ACC112 (cell line): ENCODE data around the gene CRACR2B.

ENCODE experiments used
- H2AFZ ChIP-seq: fragments of 200-600 bp; sonication (generic); one replicate; pipeline ENCODE4 v1.6.0; 2017; ENCODE audit warnings: antibody characterized with exemption, low read length; ENCODE audit not compliant: unreplicated experiment
- H3K27ac ChIP-seq: fragments of 200-600 bp; sonication (generic); 2 replicates; pipeline ENCODE4 v1.5.1; 2014; ENCODE audit warnings: low read depth, mild to moderate bottlenecking, antibody characterized with exemption, low read length, moderate library complexity
- H3K27me3 ChIP-seq: fragments of 200-600 bp; sonication (generic); 2 replicates; pipeline ENCODE4 v1.6.1; 2014; ENCODE audit warnings: mild to moderate bottlenecking, antibody characterized with exemption, low read length, moderate library complexity, mixed read lengths; ENCODE audit not compliant: insufficient read depth
- H3K36me3 ChIP-seq: fragments of 200-600 bp; sonication (generic); 2 replicates; pipeline ENCODE4 v1.6.1; 2016; ENCODE audit warnings: mild to moderate bottlenecking, antibody characterized with exemption, low read length, moderate library complexity, mixed read lengths; ENCODE audit not compliant: insufficient read depth
- H3K4me1 ChIP-seq: fragments of 200-600 bp; sonication (generic); one replicate; pipeline ENCODE4 v1.6.1; 2016; ENCODE audit warnings: low read length, mixed read lengths; ENCODE audit not compliant: insufficient read depth, unreplicated experiment, control insufficient read depth
- H3K4me3 ChIP-seq: fragments of 200-600 bp; sonication (generic); 2 replicates; pipeline ENCODE4 v1.5.1; 2014; ENCODE audit warnings: mild to moderate bottlenecking, low read depth, low read length
- H3K79me2 ChIP-seq: fragments of 200-600 bp; sonication (generic); one replicate; pipeline ENCODE4 v1.6.0; 2016; ENCODE audit warnings: low read length; ENCODE audit not compliant: control insufficient read depth, unreplicated experiment, insufficient read depth

The CRACR2B gene

DNA sequence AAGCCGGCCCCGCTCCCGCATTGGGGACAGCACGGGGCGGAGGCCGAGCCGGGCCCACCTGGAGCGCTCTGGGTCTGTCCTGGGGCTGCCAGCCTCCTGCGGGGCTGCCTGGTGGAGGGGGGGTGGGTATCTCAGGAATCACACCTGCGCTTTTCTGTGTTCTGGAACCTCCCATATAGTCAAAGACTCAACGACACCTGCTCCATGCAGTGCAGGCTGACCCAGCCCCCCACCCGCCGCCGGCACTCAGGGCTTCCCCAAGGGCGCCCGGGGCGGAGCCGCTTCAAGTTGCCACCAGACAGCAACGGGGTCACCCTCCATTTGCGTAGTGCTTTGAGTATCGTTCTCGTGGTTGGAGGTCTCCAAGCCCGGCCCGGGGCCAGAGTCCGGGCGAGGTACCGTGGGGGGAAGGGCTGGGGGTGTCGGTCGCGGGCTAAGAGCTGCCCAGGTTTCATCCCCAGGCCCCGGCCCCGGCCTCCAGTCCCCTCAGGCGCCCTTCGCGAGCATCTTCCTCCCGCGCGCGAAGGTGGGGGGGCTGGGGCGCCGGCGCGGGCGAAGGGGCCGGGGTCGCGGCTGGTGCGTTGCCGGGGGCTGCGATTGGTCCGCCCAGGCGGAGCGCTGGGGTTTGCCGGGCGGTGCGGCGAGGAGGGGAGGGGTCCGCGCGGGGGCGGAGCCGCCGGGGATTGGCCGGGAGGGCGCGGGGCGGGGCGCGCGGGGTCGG lies 21.5 kb downstream of the CRACR2B start:
- Histone ChIP-seq H3K4me3 (no peak overlapping the region), H2AFZ (no peak overlapping the region), H3K4me1 (peaks cover 34% of the 10 kb centered on the region), H3K27me3 (no peaks in the 10 kb centered on the region), H3K79me2 (peaks cover 62% of the 10 kb centered on the region), H3K27ac (no peak overlapping the region), H3K36me3 (no peaks in the 10 kb centered on the region; the same call in 1 of the 2 replicates)

DNA sequence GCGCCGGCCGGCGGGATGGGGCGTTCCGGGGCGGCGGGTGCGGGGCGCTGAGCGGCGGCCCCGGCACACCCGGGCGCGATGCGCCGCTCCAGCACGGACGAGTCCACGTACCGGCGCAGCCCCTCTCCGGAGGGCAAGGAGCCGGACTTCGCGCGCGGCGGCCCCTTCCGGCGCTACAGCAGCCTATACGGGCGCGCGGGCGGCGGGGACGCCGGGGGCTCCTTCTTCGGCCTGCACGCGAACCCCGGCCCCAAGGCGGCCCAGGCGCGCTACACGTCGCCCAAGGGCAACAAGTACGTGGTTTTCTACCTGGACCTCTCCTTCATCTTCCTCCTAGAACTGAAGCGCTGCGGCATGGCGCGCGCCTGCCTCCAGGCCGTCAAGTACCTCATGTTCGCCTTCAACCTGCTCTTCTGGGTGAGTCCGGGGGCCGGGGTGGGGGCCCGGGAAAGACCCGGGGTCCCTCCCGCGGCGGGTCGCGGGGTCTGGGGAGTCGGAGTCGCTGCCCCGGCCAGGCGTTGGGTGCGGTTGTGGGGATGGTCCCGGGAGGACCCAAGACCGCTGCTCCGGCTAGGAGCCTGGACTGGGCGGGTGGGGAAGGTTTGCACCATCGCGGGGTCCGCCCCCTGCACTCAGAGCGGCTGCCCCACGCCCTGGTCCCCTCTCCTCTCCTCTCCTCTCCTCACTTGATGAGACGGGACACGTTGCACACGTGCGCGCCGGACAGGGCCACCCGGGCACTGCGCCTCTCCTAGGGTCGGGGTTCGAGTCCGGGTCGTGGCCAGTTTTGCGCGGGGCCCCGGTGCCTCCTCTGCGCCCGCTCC lies 22.4 kb downstream of the CRACR2B start:
- Histone ChIP-seq H3K27ac (no peak overlapping the region), H3K79me2 (peaks cover 59% of the 10 kb centered on the region), H3K4me1 (peaks cover 30% of the 10 kb centered on the region), H3K4me3 (no peak overlapping the region), H3K36me3 (no peaks in the 10 kb centered on the region; the same call in 1 of the 2 replicates), H2AFZ (no peak overlapping the region), H3K27me3 (no peaks in the 10 kb centered on the region)

DNA sequence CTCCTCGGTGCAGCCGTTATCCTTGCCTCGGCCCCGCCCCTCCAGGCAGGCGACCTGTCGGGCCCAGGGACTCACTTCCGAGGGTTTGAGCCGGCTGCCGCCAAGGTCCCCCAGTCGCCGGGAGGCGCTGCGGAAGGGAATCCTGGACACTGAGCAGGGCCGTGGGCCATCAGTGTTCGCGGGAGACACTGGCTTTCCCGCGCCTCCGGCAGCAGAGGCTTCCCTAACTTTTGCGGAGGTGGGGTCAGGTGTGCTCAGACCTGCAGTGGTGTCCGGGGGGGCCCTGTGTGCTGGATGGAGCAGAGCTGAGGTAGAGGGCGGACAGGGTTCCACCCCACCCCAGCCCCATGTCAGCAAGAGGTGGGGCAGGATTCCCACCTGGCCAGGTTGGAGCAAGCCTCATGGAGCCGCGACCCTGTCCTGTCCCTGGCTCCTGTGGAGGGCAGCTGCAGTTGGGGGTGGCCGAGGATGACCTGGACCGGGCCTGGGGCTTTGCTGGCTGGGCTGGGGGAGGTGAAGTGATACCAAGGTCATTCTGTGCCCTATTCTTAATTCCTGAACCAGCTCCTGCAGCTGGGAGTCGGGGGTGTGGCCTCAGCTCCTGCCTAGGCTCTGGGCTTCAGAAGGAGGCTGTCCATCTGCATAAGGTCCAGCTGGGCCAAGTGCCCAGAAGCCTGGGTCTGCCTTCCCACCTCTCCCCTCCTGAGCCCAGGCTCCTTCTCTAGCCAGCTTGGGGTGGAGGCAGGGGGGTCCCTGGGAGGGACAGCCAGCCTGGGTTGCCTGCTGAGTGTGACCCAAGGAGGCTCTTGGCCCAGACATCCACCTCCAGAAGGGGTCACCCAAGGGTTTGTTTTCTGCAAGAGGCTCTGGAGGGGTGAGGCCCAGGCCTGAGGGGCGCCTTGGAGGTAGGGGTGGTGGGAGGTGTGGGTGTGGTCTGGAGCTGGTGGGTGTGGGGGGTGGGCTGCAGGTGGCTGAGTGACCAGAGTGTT lies 23.4 kb downstream of the CRACR2B start:
- peaks cover 21% of the 10 kb centered on the region for H3K4me1 ChIP-seq
- no peaks in the 10 kb centered on the region; the same call in 1 of the 2 replicates for H3K36me3 ChIP-seq
- no peak overlapping the region for H3K4me3 ChIP-seq
- no peak overlapping the region for H2AFZ ChIP-seq
- H3K79me2 ChIP-seq = peaks cover 50% of the 10 kb centered on the region
- no peak overlapping the region for H3K27ac ChIP-seq
- no peaks in the 10 kb centered on the region for H3K27me3 ChIP-seq

DNA sequence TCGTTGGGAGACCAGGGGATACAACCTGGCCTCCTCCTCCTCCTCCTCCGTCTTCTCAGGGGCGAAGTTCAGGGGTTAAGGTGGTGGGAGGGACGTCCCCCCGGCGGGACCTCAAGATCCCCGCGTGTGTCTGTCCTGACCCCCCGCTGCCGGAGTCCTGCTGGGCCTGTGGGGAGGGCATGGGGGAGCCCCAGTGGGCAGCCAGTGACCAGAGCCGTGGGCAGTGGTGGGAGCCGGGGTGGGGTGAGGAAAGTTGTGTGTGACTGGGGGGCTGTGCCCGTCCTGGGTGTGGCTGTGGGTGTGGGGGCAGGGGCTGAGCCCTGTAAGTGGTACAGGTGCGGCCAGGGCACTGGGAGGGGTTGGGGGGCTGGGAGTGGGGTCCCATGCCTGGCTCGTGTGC lies 25.0 kb downstream of the CRACR2B start:
- Histone ChIP-seq H3K27me3 (no peaks in the 10 kb centered on the region), H3K4me1 (peaks cover 8% of the 10 kb centered on the region), H3K36me3 (no peaks in the 10 kb centered on the region; the same call in 1 of the 2 replicates), H3K79me2 (peaks cover 34% of the 10 kb centered on the region), H3K4me3 (no peak overlapping the region), H3K27ac (no peak overlapping the region), H2AFZ (no peak overlapping the region)

DNA sequence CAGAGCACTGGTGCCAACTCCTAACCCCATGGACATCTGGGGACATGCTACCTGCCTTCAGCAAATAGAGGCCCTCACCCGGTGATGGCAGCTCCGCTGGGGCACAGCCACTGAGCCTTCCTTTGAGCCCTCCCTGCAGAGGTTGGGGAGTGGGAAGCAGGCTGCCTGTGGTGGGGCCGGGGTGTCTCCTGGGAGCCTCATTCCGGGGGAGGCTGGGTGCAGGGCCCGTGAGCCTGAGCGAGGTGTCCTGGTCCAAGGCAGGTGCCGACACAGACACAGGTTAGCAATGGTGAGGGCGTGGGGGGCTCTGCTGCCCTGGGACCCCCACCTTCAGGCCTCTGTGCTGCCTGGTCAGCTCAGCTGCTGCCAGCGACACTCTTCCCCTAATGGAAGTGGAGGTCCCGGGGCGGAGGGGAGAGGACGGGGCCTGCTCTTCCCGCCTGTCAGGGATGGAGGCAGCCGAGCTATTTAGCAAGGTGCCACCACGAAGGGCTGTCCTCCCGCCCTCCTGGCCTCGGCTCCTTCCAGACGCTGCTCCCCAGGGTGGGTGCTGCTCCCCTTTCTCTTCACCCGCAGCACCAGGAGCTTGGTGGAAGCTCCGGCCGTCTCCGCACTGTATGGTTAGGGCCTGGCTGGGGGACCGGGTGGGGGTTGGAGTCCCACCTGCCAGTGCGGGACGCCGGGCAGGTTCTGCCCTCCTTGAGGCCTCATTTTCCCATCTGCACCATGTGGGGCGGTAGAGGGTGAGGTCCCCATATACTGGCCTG lies 26.1 kb downstream of the CRACR2B start:
- H3K27ac ChIP-seq = no peak overlapping the region

DNA sequence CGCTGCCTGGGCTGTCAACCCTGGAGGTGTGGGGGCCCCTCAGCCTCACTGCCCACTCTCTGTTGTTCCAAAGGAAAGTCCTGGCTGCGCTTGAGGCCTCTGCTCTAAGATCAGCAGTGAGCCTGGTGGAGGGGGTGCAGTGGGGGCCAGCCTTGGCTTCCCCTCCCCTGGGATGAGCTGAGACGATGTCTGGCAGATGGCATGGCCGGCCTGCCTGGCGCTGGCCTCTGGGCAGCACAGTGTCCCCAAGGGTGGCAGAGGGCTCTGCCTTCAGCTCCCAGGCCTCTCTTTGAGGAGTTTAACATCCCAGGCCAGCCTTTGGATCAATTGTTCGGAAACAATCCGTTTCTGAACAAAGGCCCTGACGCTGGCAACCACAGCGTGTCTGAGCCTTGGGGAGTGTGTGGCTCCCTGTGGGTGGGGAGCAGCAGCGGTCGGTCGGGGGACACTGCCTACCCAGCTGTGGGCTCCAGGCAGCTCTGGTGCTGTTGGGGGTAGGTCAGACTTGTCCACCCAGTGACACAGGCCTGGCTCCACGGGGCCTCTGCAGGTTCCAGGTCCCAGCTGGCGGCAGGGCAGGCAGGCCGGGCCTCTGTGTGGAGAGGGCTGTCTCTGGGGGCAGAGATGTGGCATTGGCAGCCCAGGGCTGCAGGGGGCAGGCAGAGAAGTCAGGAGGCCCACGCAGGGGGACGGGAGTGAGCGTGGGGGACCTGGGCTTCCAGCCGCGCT lies 27.0 kb downstream of the CRACR2B start:
- Histone ChIP-seq H3K4me1 (peaks cover 12% of the 10 kb centered on the region), H3K4me3 (no peak overlapping the region), H3K27ac (no peak overlapping the region), H3K36me3 (no peaks in the 10 kb centered on the region; the same call in 1 of the 2 replicates), H3K79me2 (peaks cover 15% of the 10 kb centered on the region), H3K27me3 (no peaks in the 10 kb centered on the region), H2AFZ (no peak overlapping the region)

More for the DNA sequence above, 26.1 kb downstream of the CRACR2B start:
- peaks cover 4% of the 10 kb centered on the region for H3K4me1 ChIP-seq
- H3K36me3 ChIP-seq = no peaks in the 10 kb centered on the region; the same call in 1 of the 2 replicates
- H3K4me3 ChIP-seq = no peak overlapping the region
- H3K27me3 ChIP-seq = no peaks in the 10 kb centered on the region
- H3K79me2 ChIP-seq = peaks cover 23% of the 10 kb centered on the region
- H2AFZ ChIP-seq = no peak overlapping the region

DNA sequence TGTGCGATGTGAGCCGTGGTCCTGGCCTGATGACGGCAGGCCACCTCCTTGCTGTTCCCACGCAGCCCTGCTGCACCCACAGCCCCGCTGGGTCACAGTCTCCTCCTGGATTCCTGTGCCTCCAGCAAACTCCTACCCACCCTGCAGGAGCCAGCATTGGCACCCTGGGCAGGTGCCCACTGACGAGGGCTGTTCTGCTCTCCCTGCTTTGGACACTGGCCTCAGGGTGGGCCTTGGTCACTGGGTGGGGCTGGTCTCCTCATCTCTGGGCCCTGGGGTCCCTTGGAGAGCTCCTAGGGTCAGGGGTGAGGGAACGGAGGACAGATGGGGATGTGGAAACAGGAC lies 27.6 kb downstream of the CRACR2B start:
- Histone ChIP-seq H3K27me3 (no peaks in the 10 kb centered on the region), H3K27ac (no peak overlapping the region), H3K4me3 (no peak overlapping the region), H2AFZ (no peak overlapping the region), H3K36me3 (no peaks in the 10 kb centered on the region; the same call in 1 of the 2 replicates), H3K79me2 (peaks cover 11% of the 10 kb centered on the region), H3K4me1 (peaks cover 17% of the 10 kb centered on the region)

DNA sequence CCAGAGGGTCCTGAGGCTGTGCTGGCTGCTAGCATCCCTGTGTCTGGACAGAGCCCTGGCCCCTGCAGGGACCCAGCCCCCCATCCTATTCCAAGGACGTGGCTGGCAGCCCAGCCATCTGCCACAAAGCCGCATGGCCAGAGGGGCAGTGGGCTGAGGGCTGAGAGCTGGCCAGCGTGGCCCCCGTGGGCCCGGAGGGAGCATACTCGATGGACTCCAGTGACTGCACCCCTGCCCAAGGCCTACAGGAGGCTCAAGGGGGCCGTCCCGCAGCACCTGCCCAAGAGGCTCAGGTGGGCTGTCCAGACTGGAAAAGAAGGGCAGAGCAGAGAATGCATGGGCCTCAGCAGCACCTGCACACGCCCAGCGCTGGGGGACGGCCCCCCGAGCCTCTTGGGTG lies 28.1 kb downstream of the CRACR2B start:
- no peak overlapping the region for H3K4me3 ChIP-seq
- no peak overlapping the region for H3K27ac ChIP-seq
- H3K36me3 ChIP-seq = no peaks in the 10 kb centered on the region
- no peaks in the 10 kb centered on the region for H3K27me3 ChIP-seq
- H3K4me1 ChIP-seq = peaks cover 19% of the 10 kb centered on the region
- H3K79me2 ChIP-seq = peaks cover 7% of the 10 kb centered on the region
- no peak overlapping the region for H2AFZ ChIP-seq

DNA sequence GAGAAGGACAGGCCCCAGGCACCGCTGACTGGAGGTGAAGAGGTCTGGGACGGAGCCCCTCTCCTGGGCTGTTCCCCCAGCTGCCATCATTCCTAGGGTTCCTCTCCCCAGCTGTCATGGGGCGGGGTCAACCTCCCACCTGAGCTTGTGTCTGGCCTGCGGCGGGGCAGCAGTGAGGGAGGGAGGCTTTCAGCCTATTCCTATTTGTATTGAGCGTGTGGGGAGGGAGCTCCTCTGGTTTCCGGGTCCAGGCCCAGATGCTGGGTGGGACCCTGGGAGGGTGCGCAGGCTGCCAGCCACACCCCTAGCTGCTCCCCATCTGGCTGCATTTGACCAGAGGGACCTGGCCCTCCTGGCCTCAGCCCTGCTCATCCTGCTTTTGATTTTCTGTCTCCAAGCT lies 28.7 kb downstream of the CRACR2B start:
- H3K27me3 ChIP-seq = no peaks in the 10 kb centered on the region
- H2AFZ ChIP-seq = no peak overlapping the region
- peaks cover 16% of the 10 kb centered on the region for H3K4me1 ChIP-seq
- peaks cover 4% of the 10 kb centered on the region for H3K79me2 ChIP-seq
- H3K4me3 ChIP-seq = no peak overlapping the region
- no peaks in the 10 kb centered on the region for H3K36me3 ChIP-seq
- H3K27ac ChIP-seq = no peak overlapping the region
